Gastrocnemius medialis (tissue), 4 donors: ENCODE results near the gene GRAP2. TPM values are rescaled to one million over a fixed set of nuclear protein-coding genes. Genes with fewer than 3 reads are reported as not detected.

Source experiments
- ATAC-seq, 2 donors: fragments of 150-250 bp; one replicate each; pipeline ENCODE4 v1.9.1; 2016
- DNase-seq, 2 donors: peaks; one replicate each; pipeline ENCODE4 v3.0.0-alpha.2; 2019
- H3K27ac ChIP-seq, 4 donors: fragments of 200-600 bp; sonication (generic); 1 replicate in 1 of 4; 2 replicates in 3 of 4; pipeline ENCODE4 v1.5.1; 2016 to 2018; ENCODE audit warnings: mild to moderate bottlenecking in 2 of 4, moderate library complexity in 1 of 4
- H3K27me3 ChIP-seq, 3 donors: fragments of 200-600 bp; sonication (generic) in 2 of 3; 1 replicate in 1 of 3; 2 replicates in 2 of 3; pipeline versions ENCODE4 v1.5.1 to v1.6.0; 2016 to 2019; ENCODE audit warnings: mild to moderate bottlenecking in 1 of 3, moderate library complexity in 1 of 3
- H3K36me3 ChIP-seq, 2 donors: fragments of 200-600 bp; sonication (generic) in 1 of 2; one replicate each; pipeline ENCODE4 v1.5.1; 2017 to 2018
- H3K4me1 ChIP-seq, 2 donors: fragments of 200-600 bp; sonication (generic) in 1 of 2; one replicate each; pipeline ENCODE4 v1.5.1; 2016 to 2017; ENCODE audit warnings: mild to moderate bottlenecking in 2 of 2
- H3K4me3 ChIP-seq, 4 donors: fragments of 200-600 bp; sonication (generic) in 3 of 4; 1 replicate in 1 of 4; 2 replicates in 3 of 4; pipeline ENCODE4 v1.5.1; 2016 to 2019; ENCODE audit warnings: mild to moderate bottlenecking in 2 of 4
- H3K9me3 ChIP-seq, 3 donors: fragments of 200-600 bp; sonication (generic) in 2 of 3; 1 replicate in 1 of 3; 2 replicates in 2 of 3; pipeline ENCODE4 v1.5.1; 2016 to 2019
- POLR2A ChIP-seq, 2 donors: fragments of 450-650 bp; IDR thresholded peaks; one replicate each; pipeline ENCODE4 v1.6.1; 2017; ENCODE audit warnings: antibody characterized with exemption in 2 of 2, mild to moderate bottlenecking in 2 of 2, moderate library complexity in 2 of 2
- in situ Hi-C, 4 donors: fragments of 200-750 bp; cut with MboI; loops; one replicate each; pipeline versions ENCODE4 v1.15.0 to v1.8.0; 2017; ENCODE audit warnings: low sequenced_read_pairs in 4 of 4
- intact Hi-C: fragments of 100-400 bp; cut with DNase I; formaldehyde crosslinking; loops from one replicate; pipeline ENCODE4 v1.15.1; 2023; ENCODE audit warnings: low total_unique reads
- total RNA-seq, 4 donors: library from RNA; depleted of rRNA; stranded (reverse); fragments of >200 nt; gene quantifications; one replicate each; pipeline versions ENCODE4 v1.1.0 to v1.2.3, GENCODE V29; 2016
- TF ChIP-seq, protein P1 (sequence below), 5 experiments: fragments of 450-650 bp in 3 of 5; fragments of 200-600 bp in 2 of 5; sonication (generic) in 2 of 5; IDR thresholded peaks in 4 of 5; conservative IDR thresholded peaks in 1 of 5; 1 replicate in 4 of 5; 2 replicates in 1 of 5; pipeline ENCODE4 v1.5.1; 2016 to 2019; ENCODE audit warnings: antibody characterized with exemption in 5 of 5, mild to moderate bottlenecking in 3 of 5, moderate library complexity in 3 of 5

Gene GRAP2
- total RNA-seq, 4 donors from 2014 or later, result 0.07 to 0.97 TPM; not detected in 2

DNA sequence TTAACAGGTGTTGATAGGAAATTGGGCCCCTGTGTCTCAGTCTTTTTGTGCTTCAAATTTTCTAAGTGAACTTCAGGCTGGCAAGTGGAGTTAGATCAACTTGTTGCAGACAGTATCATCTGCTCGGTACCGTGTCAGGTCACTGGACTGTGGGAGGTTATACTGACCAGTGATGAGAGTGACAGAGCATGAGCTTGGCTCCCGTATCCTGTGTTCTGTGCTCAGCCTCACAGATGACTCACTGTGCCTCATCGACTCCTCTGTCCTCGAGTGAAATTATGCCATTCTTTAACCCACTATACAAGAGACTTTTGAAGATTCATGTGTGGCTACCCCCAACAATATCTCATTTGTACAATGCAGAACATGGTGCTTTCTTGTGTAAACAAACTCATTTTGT, 7.9 kb downstream of the GRAP2 start:
- TF ChIP-seq, protein P1, sequence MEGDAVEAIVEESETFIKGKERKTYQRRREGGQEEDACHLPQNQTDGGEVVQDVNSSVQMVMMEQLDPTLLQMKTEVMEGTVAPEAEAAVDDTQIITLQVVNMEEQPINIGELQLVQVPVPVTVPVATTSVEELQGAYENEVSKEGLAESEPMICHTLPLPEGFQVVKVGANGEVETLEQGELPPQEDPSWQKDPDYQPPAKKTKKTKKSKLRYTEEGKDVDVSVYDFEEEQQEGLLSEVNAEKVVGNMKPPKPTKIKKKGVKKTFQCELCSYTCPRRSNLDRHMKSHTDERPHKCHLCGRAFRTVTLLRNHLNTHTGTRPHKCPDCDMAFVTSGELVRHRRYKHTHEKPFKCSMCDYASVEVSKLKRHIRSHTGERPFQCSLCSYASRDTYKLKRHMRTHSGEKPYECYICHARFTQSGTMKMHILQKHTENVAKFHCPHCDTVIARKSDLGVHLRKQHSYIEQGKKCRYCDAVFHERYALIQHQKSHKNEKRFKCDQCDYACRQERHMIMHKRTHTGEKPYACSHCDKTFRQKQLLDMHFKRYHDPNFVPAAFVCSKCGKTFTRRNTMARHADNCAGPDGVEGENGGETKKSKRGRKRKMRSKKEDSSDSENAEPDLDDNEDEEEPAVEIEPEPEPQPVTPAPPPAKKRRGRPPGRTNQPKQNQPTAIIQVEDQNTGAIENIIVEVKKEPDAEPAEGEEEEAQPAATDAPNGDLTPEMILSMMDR (IDR thresholded peaks at IDR 0.05 in 4 of 5, conservative IDR thresholded peaks at IDR 0.05 in 1 of 5), result no peak
- no peak for TF ChIP-seq POLR2A (IDR thresholded peaks at IDR 0.05)
- H3K4me3 ChIP-seq, result no peak overlapping the region
- H3K36me3 ChIP-seq, result no peaks in the 10 kb centered on the region
- no peak for ATAC-seq
- intact Hi-C loops (no loop called here), in situ Hi-C loops (no loop called here)
- H3K27me3 ChIP-seq, result peaks cover 7 to 10% (median 10%) of the 10 kb centered on the region in 3 donors
- no peak for DNase-seq
- H3K27ac ChIP-seq, result no peak overlapping the region
- no peaks in the 10 kb centered on the region for H3K4me1 ChIP-seq
- H3K9me3 ChIP-seq, result no peaks in the 10 kb centered on the region

DNA sequence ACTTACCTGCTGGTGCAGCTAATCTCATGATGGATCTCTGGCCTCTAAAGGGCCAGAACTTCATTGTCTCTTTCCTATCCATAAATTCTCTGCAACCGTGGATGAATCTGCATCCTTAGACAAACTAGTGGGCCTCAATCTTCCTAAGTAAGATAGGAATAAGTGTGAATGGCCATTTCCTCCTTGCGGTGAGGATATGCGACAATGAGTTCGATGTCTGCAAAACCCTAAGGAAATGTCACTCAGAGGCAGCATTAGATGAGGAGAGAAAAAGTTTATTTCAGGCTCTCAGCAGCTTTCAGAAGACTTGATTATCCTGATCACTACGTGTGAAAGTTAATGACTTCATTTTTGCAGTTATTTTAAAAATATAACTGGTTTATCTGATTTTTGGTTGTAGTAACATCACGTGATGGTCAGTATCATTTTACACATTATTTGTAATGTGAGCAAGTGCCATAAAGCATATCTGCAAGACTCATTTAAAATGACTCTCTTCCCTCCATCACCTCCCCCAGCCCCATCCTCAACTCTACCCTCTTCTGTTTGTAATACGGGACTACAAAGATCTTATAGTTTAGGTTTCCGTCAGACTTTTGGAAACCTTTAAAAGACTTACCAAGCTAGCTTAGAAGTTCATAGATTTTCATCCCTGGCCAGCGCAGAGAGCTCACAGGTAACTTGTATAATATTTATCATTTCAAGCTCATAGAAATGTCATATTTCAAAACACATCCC, 10.2 kb downstream of the GRAP2 start:
- no peak overlapping the region for H3K4me3 ChIP-seq
- ATAC-seq (no peak), DNase-seq (no peak)
- in situ Hi-C loops (no loop called here), intact Hi-C loops (no loop called here)
- H3K4me1 ChIP-seq, result no peaks in the 10 kb centered on the region
- H3K27me3 ChIP-seq, result peaks cover 7 to 16% (median 14%) of the 10 kb centered on the region in 3 donors
- no peaks in the 10 kb centered on the region for H3K36me3 ChIP-seq
- H3K9me3 ChIP-seq, result no peaks in the 10 kb centered on the region
- TF ChIP-seq POLR2A (IDR thresholded peaks at IDR 0.05), result no peak
- TF ChIP-seq, protein P1 (IDR thresholded peaks at IDR 0.05 in 4 of 5, conservative IDR thresholded peaks at IDR 0.05 in 1 of 5), result no peak
- H3K27ac ChIP-seq, result no peak overlapping the region

DNA sequence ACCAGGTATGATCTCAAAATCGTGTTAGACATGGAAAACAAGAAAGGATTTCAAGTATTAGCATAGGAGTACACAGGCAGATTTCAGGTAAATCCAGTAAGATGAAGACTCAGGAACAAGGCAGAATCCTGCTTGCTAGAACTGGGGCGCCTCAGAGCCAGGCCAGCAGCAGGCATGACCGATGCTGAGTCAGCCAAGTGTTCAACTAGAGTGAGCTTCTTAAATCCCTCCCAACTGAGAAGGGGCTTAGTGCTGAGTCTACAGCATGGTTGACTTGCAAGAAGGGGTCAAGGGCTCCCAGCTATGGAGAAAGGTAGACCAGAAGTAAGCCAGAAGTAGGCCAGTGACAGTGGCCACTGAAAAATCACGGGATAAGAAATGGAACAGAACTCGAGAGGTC, 12.4 kb downstream of the GRAP2 start:
- no peaks in the 10 kb centered on the region for H3K36me3 ChIP-seq
- no peak overlapping the region for H3K27ac ChIP-seq
- no peak for DNase-seq
- no peak overlapping the region for H3K4me3 ChIP-seq
- H3K27me3 ChIP-seq, result peaks cover 7 to 24% (median 16%) of the 10 kb centered on the region in 3 donors
- in situ Hi-C loops, result no loop called here
- no peak for TF ChIP-seq POLR2A (IDR thresholded peaks at IDR 0.05)
- TF ChIP-seq, protein P1 (IDR thresholded peaks at IDR 0.05 in 4 of 5, conservative IDR thresholded peaks at IDR 0.05 in 1 of 5), result no peak
- no peaks in the 10 kb centered on the region for H3K4me1 ChIP-seq
- H3K9me3 ChIP-seq, result no peaks in the 10 kb centered on the region
- intact Hi-C loops, result no loop called here
- ATAC-seq, result no peak

DNA sequence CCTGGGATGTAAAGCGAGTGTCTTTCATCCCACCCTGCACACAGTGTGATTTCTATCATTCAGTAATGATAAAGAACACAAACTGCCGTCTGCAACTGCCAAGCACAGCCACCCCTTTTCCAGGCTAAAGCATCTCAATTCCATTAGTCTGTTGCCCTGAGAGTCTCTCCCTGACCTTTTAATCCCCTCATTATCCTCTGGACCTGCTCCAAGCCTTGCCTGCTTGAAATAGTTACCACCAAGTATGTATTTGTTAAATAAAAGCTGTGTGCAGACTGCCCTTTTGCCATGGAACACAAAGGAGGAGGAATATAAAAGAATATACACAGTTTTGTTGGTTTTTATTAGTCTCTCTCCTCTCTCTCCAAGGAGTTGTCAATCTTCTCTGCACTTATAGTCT, 13.0 kb downstream of the GRAP2 start:
- Histone ChIP-seq H3K9me3 (no peaks in the 10 kb centered on the region), H3K36me3 (no peaks in the 10 kb centered on the region), H3K4me1 (no peaks in the 10 kb centered on the region), H3K27ac (no peak overlapping the region), H3K27me3 (peaks cover 7 to 24% (median 21%) of the 10 kb centered on the region in 3 donors), H3K4me3 (no peak overlapping the region)
- TF ChIP-seq POLR2A (IDR thresholded peaks at IDR 0.05), result no peak
- TF ChIP-seq, protein P1 (IDR thresholded peaks at IDR 0.05 in 4 of 5, conservative IDR thresholded peaks at IDR 0.05 in 1 of 5), result no peak
- in situ Hi-C loops (no loop called here), intact Hi-C loops (no loop called here)
- DNase-seq (no peak), ATAC-seq (no peak)
